HepG2 (cell line): Measurements from ENCODE around the gene TMEM238. TPM values are rescaled to one million over a fixed set of nuclear protein-coding genes. Genes with fewer than 3 reads are reported as not detected.
A peak's percentile ranks its signal among the peaks of the same experiment; 100 is the strongest.

Experiments
- ATAC-seq: fragments of 200-7000 bp; cut with Tn5 transposase; 3 replicates; pipeline ENCODE4 v1.9.1; 2020; ENCODE audit warnings: mild to moderate bottlenecking, moderate library complexity
- BruUV-seq: library from RNA; stranded (reverse); fragments of 400-500 nt; replicated peaks from 2 replicates; lab custom pipeline; 2021; lab: Mats Ljungman, UMichigan
- CTCF ChIA-PET: fragments of 300-600 bp; formaldehyde crosslinking; extraction: SDS; loops from one replicate; lab custom pipeline; 2021; ENCODE audit warnings: low total read pairs, inconsistent platforms, low intra/inter-chr PET ratio; lab: Yijun Ruan, JAX
- POLR2A ChIA-PET: fragments of 350-600 bp; sonication (Branson Sonifier 250); formaldehyde crosslinking; loops from one replicate; lab custom pipeline; 2020; ENCODE audit warnings: antibody characterized with exemption, inconsistent platforms; lab: Yijun Ruan, JAX
- DNase-seq: peaks from one replicate; pipeline ENCODE4 v3.0.0-alpha.2; 2015; ENCODE audit warnings: low spot score
- FAIRE-seq: peaks from 3 replicates; lab custom pipeline; 2011; peaks lifted over from hg19 to GRCh38; lab: Jason Lieb, UNC
- H2AFZ ChIP-seq: one replicate; pipeline ENCODE4 v1.6.1; 2011; ENCODE audit warnings: low read length, inconsistent platforms
- H3K27ac ChIP-seq: fragments of 300-600 bp; 3 replicates; pipeline ENCODE4 v1.8.0; 2011; ENCODE audit warnings: mixed run types, mild to moderate bottlenecking, mixed read lengths, low read length, inconsistent platforms; ENCODE audit not compliant: insufficient read depth; ENCODE audit errors: extremely low read length
- H3K27me3 ChIP-seq, 2 experiments: fragments of 200-600 bp in 1 of 2; 2 replicates in 1 of 2; 3 replicates in 1 of 2; pipeline versions ENCODE4 v1.6.0 to v1.8.0; 2011; ENCODE audit warnings: low read length in 2 of 2, mild to moderate bottlenecking in 2 of 2, moderate library complexity in 2 of 2, inconsistent platforms in 1 of 2; ENCODE audit not compliant: insufficient read depth in 2 of 2, control insufficient read depth in 1 of 2
- H3K36me3 ChIP-seq, 2 experiments: fragments of 200-600 bp in 1 of 2; replicated peaks in 1 of 2; 2 replicates in 1 of 2; 3 replicates in 1 of 2; pipeline versions ENCODE4 v1.5.1 to v1.8.0; 2011; ENCODE audit warnings: low read length in 2 of 2, inconsistent platforms in 1 of 2; ENCODE audit not compliant: insufficient read depth in 2 of 2, control insufficient read depth in 1 of 2
- H3K4me1 ChIP-seq: 2 replicates; pipeline ENCODE4 v1.5.1; 2012; ENCODE audit warnings: low read length, inconsistent platforms; ENCODE audit not compliant: insufficient read depth
- H3K4me2 ChIP-seq: 2 replicates; pipeline ENCODE4 v1.6.0; 2011; ENCODE audit warnings: low read depth, low read length, inconsistent platforms
- H3K4me3 ChIP-seq, 3 experiments: fragments of 200-600 bp in 1 of 3; sonication (generic), shearing (Covaris generic) in 1 of 3; replicated peaks in 1 of 3; 2 replicates each; pipeline ENCODE4 v1.5.1; 2011 to 2016; ENCODE audit warnings: low read length in 3 of 3, inconsistent platforms in 2 of 3, low read depth in 2 of 3, mild to moderate bottlenecking in 2 of 3, control low read depth in 1 of 3, mixed read lengths in 1 of 3; ENCODE audit not compliant: insufficient read depth in 1 of 3
- H3K79me2 ChIP-seq: one replicate; pipeline ENCODE4 v1.6.1; 2011; ENCODE audit warnings: low read length, inconsistent platforms; ENCODE audit not compliant: insufficient read depth
- H3K9ac ChIP-seq: 2 replicates; pipeline ENCODE4 v1.6.0; 2011; ENCODE audit warnings: mild to moderate bottlenecking, low read depth, low read length, inconsistent platforms; ENCODE audit not compliant: insufficient read depth
- H3K9me3 ChIP-seq: 2 replicates; pipeline ENCODE4 v1.5.1; 2012; ENCODE audit warnings: mild to moderate bottlenecking, low read length
- H4K20me1 ChIP-seq: 2 replicates; pipeline ENCODE4 v1.6.0; 2011; ENCODE audit warnings: inconsistent platforms, mild to moderate bottlenecking, low read length, moderate library complexity; ENCODE audit not compliant: insufficient read depth
- AGO2 ChIP-seq: fragments of 200-400 bp; formaldehyde crosslinking; optimal IDR thresholded peaks from 2 replicates; pipeline ENCODE3; 2017; ENCODE audit warnings: mild to moderate bottlenecking, low read depth, low read length, moderate library complexity
- AKAP8 ChIP-seq: sonication (generic); formaldehyde crosslinking; IDR thresholded peaks from 2 replicates; pipeline ENCODE4 v1.5.1; 2020; ENCODE audit warnings: mild to moderate bottlenecking, missing genetic modification reagents
- HINFP ChIP-seq: sonication (generic); formaldehyde crosslinking; IDR thresholded peaks from 2 replicates; pipeline ENCODE4 v1.4.0; 2020; ENCODE audit warnings: low read depth, mild to moderate bottlenecking, missing genetic modification reagents
- KLF15 ChIP-seq: sonication (generic); formaldehyde crosslinking; IDR thresholded peaks from 2 replicates; pipeline ENCODE4 v1.8.1; 2023; ENCODE audit warnings: borderline replicate concordance, mild to moderate bottlenecking, inconsistent platforms, missing genetic modification reagents, mixed read lengths
- MTA1 ChIP-seq: sonication (generic); formaldehyde crosslinking; IDR thresholded peaks from 2 replicates; pipeline ENCODE4 v1.4.0; 2020; ENCODE audit warnings: missing genetic modification reagents, mild to moderate bottlenecking, borderline replicate concordance
- PAF1 ChIP-seq: IDR thresholded peaks from 2 replicates; pipeline ENCODE4 v1.6.1; 2016; ENCODE audit warnings: missing genetic modification reagents, missing compliant biosample characterization
- POLR2AphosphoS5 ChIP-seq: IDR thresholded peaks from 2 replicates; pipeline ENCODE4 v1.6.1; 2012; ENCODE audit warnings: low read depth, low read length
- POLR2G ChIP-seq: fragments of 200-400 bp; formaldehyde crosslinking; IDR thresholded peaks from 2 replicates; pipeline ENCODE4 v1.6.1; 2018; ENCODE audit warnings: mild to moderate bottlenecking, low read depth, low read length, moderate library complexity
- RBM22 ChIP-seq: fragments of 200-400 bp; formaldehyde crosslinking; optimal IDR thresholded peaks from 2 replicates; pipeline ENCODE3; 2017; ENCODE audit warnings: mild to moderate bottlenecking, low read length, moderate library complexity
- RELA ChIP-seq: sonication (generic); formaldehyde crosslinking; IDR thresholded peaks from 2 replicates; pipeline ENCODE4 v1.4.0; 2020; ENCODE audit warnings: missing genetic modification reagents
- TCF7L2 ChIP-seq: IDR thresholded peaks from 2 replicates; pipeline ENCODE4 v1.6.1; 2011; ENCODE audit warnings: mild to moderate bottlenecking, low read depth, low read length, moderate library complexity
- TSC22D2 ChIP-seq: sonication (generic); formaldehyde crosslinking; IDR thresholded peaks from 2 replicates; pipeline ENCODE4 v1.5.1; 2020; ENCODE audit warnings: missing genetic modification reagents, mild to moderate bottlenecking, borderline replicate concordance
- ZBTB4 ChIP-seq: sonication (generic); formaldehyde crosslinking; IDR thresholded peaks from 2 replicates; pipeline ENCODE4 v1.4.0; 2020; ENCODE audit warnings: missing genetic modification reagents, mild to moderate bottlenecking, borderline replicate concordance
- ZNF136 ChIP-seq: sonication (generic); formaldehyde crosslinking; IDR thresholded peaks from 2 replicates; pipeline ENCODE4 v1.8.1; 2022; ENCODE audit warnings: low read depth, mild to moderate bottlenecking, moderate library complexity, missing genetic modification reagents
- ZNF207 ChIP-seq: fragments of 450-650 bp; IDR thresholded peaks from 2 replicates; pipeline ENCODE4 v1.6.1; 2016; ENCODE audit warnings: antibody characterized with exemption, borderline replicate concordance
- ZNF530 ChIP-seq: sonication (generic); formaldehyde crosslinking; IDR thresholded peaks from 2 replicates; pipeline ENCODE4 v1.5.0; 2020; ENCODE audit warnings: low read depth, mild to moderate bottlenecking, missing genetic modification reagents
- ZNF589 ChIP-seq: sonication (generic); formaldehyde crosslinking; conservative IDR thresholded peaks from 2 replicates; pipeline ENCODE4 v1.8.0; 2022; ENCODE audit warnings: mild to moderate bottlenecking, moderate library complexity, missing genetic modification reagents
- WGBS: methylation state at CpG from one replicate; pipeline ENCODE4 v1.1.6; 2017; ENCODE audit warnings: low lambda C conversion rate; 5-methylcytosine and 5-hydroxymethylcytosine counted together
- in situ Hi-C: cut with HindIII; loops from 2 replicates; pipeline ENCODE4 v1.10.0; 2017; ENCODE audit warnings: low pct_unique_long_range_greater_than_20kb; ENCODE audit not compliant: extremely low pct_ligation_motif_present
- intact Hi-C: fragments of 100-400 bp; cut with micrococcal nuclease; formaldehyde crosslinking; loops from one replicate; pipeline ENCODE4 v1.10.0; 2022; ENCODE audit not compliant: unreplicated experiment
- polyA plus RNA-seq, 8 experiments: library from polyadenylated mRNA; depleted of rRNA in 3 of 8; stranded (reverse) in 7 of 8; unstranded in 1 of 8; fragments of >200 nt; fragmentation: Illumina TruSeq in 4 of 8; extraction: Trizol in 4 of 8; gene quantifications; 2 replicates each; pipeline versions ENCODE4 v1.2.1 to v1.2.3, GENCODE V29; 2011 to 2016; ENCODE audit warnings: low read depth in 4 of 8, missing spikeins in 1 of 8, mixed read lengths in 1 of 8; ENCODE audit not compliant: insufficient read depth in 1 of 8
- total RNA-seq, 5 experiments: library from RNA; depleted of rRNA; stranded (reverse); fragments of >200 nt; fragmentation: Illumina TruSeq; extraction: Trizol; gene quantifications; 2 replicates each; pipeline ENCODE4 v1.2.3, GENCODE V29; 2016; ENCODE audit warnings: low read depth in 1 of 5

The TMEM238 gene
- total and polyA plus RNA-seq, 2 of the 13 experiments (the other 11 are each of a cell fraction or from before 2014, with no cell fraction given) = not detected

GRCh38 chr19:55391191-55391670, 7.1 kb upstream of the TMEM238 start (continued):
- no peak for TF ChIP-seq ZNF207
- no peak for TF ChIP-seq KLF15 (CRISPR knock-in tag)
- TF ChIP-seq ZNF530 (CRISPR knock-in tag) = no peak
- no peak for TF ChIP-seq MTA1 (CRISPR knock-in tag)
- TF ChIP-seq ZNF136 (CRISPR knock-in tag) = no peak
- TF ChIP-seq POLR2G = 0 out of 2 replicates have a peak, but pooled peaks have one; percentile 36

GRCh38 chr19:55390461-55390880, 6.4 kb upstream of the TMEM238 start:
- H3K36me3 ChIP-seq = peaks cover 16 to 35% of the 10 kb centered on the region in 2 experiments
- ChIA-PET CTCF (no interaction called here), POLR2A (interaction anchor here (1.3 to 9.7 kb wide), 3 partner anchors 16 to 51 kb away, joined by 3 to 62 read pairs (median 3); partner anchors contain the start of gene UBE2S)
- H3K4me3 ChIP-seq = no peak overlapping the region
- BruUV-seq = no TSS peak
- in situ Hi-C loops (no loop called here), intact Hi-C loops (no loop called here)
- no peak overlapping the region for H3K27ac ChIP-seq
- no peak for ATAC-seq
- WGBS = 98% methylated on average over 7 of the region's 7 CpGs
- no peak overlapping the region for H3K9ac ChIP-seq
- FAIRE-seq = no peak
- H3K27me3 ChIP-seq = no peaks in the 10 kb centered on the region; a peak in 1 of 5 replicates
- DNase-seq = no peak
- H3K9me3 ChIP-seq = no peaks in the 10 kb centered on the region
- no peak overlapping the region for H2AFZ ChIP-seq
- H3K4me2 ChIP-seq = no peak overlapping the region
- peaks cover 27% of the 10 kb centered on the region for H3K79me2 ChIP-seq
- H3K4me1 ChIP-seq = peaks cover 55% of the 10 kb centered on the region
- H4K20me1 ChIP-seq = peaks cover 48% of the 10 kb centered on the region
- TF ChIP-seq AGO2 = peak; percentile 55
- no peak for TF ChIP-seq ZNF589 (CRISPR knock-in tag)
- no peak for TF ChIP-seq HINFP
- TF ChIP-seq RELA (CRISPR knock-in tag) = no peak
- TF ChIP-seq PAF1 (CRISPR knock-in tag) = peak; percentile 71; the same call in 1 of the 2 replicates
- no peak for TF ChIP-seq POLR2AphosphoS5
- TF ChIP-seq TSC22D2 = no peak
- peak; percentile 85 for TF ChIP-seq RBM22
- TF ChIP-seq AKAP8 = 0 out of 2 replicates have a peak, but pooled peaks have one; percentile 10
- TF ChIP-seq ZBTB4 (CRISPR knock-in tag) = no peak
- no peak for TF ChIP-seq MTA1 (CRISPR knock-in tag)
- no peak for TF ChIP-seq TCF7L2
